ENCODE results near the gene ABCB9. TPM values are rescaled to one million over a fixed set of nuclear protein-coding genes. Genes with fewer than 3 reads are reported as not detected.
"Not testable (repeated sequence)": the region's sequence is repeated elsewhere in the genome, so short reads cannot be mapped to it uniquely, and the experiment has no call there.

ABCB9 gene
- polyA plus RNA-seq, 4 donors: 5.1 to 6.5 (median 5.7) TPM

DNA sequence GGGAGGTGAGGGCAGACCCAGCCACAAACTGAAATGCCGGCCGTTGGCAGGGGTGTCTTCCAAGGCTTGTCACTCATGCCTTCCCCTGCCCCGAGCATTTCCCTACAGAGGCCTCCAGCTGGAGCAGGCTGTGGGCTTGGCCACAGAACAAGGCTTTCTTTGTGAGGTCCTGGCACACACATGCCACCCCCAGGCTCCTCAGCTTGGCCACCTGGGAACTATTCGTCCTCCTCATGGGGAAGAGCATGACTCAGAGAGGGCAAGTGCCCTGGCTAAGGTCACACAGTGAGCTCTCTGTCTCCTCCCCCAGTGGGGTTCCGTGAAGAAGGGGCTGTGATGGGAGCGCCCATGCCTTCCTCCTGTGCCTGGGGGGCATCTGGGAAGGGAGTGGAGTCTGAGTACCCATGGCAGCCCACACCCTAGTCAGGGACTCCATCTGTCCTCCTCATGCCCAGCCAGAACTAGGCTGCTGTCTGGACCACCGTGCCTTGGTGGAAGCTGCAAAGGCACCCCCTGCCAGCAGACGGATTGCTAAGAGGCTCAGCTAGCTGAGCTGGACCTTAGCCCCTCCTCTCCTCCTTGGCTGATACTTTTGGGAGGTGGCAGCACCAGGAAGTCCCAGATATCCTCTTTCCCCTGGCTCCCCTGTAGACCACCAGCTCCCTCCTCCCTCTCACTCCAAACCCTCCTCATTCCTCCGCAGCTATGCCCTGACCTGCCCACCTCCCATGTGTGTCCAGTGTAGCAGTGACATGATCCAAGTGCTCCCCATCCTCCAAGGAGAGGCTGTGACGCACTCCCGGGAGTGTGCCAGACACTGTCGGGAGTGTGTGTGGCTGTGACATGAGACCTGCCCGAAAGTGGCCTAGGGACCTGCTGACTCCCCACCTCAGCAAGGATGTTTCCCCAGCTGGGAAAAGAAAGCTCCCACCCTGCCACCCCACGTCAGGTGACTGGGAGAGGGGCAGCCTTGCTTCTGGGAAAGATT is 21.4 kb downstream of the ABCB9 start:
- DNase-seq (ENCODE audit: low read depth in 4 of 4, low spot score in 3 of 4): no peak

DNA sequence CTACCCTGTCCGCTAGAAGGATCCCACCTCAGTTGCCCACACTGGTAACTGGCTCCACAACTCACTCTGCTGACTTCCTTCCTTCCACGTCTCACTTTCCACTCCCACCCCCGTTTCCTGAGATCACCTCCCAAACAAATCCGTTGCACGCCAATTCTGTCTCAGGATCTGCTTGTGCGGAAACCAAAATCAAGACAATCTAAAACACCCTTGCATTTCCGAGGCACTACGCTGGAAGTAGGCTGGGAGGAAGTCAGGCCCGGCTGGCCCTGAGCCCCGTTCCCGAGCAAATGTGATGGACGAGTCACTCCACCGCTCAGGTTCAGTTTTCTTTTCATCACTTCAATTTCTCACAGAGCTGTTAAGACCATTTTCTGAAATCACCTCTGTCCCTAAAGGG is 23.1 kb downstream of the ABCB9 start:
- DNase-seq (ENCODE audit: low read depth in 4 of 4, low spot score in 3 of 4): no peak

- DNase-seq (ENCODE audit: low read depth in 4 of 4, low spot score in 3 of 4): no peak
Measured at GRCh38 chr12:122942637-122943036, 23.6 kb downstream of the ABCB9 start.

DNA sequence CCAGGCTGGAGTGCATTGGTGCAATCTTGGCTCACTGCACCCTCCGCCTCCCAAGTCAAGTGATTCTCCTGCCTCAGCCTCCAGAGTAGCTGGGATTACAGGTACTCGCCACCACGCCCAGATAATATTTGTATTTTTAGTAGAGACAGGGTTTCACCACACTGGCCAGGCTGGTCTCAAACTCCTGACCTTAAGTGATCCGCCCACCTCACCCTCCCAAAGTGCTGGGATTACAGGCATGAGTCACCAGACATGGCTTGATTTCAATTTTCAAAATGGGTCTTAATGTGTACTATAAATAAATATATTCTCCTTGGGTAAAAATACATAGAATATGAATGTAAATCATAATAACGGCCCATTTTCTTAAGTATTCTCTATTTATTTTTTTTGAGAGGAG is 24.9 kb downstream of the ABCB9 start:
- not testable (repeated sequence) for DNase-seq (ENCODE audit: low read depth in 4 of 4, low spot score in 3 of 4)

DNA sequence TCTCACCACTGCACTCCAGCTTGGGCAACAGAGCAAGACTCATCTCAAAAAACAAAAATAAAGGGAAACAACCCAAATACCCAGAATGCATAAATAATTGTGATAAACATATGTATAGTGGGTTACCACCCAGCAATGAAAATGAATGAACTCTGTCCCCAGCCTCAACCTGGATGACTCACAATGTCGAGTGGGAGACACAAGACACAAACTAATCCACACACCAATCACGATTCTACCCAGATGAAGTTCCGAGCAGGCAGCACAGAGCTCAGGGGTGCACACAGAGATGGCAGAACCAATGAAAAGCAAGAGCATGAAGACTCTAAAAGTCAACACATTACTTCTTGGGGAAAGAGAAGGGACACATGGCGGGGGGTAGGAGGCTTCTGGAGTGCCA is 27.1 kb downstream of the ABCB9 start:
- DNase-seq (ENCODE audit: low read depth in 4 of 4, low spot score in 3 of 4): no peak

DNA sequence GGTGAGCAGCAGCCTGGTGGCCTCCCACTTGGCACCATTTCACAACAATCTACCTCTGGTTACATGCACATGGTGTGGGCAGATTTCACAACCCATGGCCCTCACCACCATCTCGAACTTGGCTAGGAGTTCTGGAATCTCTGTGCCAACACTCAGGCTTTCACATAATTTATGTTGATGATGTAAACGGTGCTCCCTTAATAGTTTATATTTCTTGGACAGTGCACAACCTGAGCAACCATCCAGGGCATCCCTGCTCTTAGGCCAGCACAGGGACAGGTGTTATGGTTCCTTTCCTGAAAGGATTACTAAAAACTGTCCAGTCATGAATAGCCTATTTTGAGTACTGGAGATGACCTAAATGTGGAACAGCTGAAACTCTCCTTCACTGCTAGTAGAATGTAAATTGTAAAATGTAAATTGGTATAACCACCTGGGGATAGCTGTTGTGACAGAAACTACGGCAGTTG is 28.6 kb downstream of the ABCB9 start:
- no peak for DNase-seq (ENCODE audit: low read depth in 4 of 4, low spot score in 3 of 4)

DNA sequence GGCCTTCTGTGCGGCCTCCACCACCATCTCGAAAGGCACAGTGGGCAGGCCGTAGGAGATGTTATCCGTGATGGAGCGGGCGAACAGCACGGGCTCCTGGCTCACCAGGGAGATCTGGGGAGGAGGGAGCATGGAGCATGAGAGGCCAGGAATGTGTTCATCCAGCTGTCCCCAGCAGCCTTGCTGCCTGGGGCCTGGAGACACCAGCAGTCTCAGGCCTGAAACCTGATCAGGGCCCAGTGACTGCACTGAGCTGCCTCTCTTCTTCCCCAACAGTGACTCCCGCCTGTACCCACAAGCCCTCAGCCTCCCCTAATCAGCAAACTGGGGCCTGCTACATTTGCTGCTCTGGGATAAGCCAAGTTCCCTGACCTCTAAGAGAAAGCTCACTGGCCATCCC is 30.9 kb downstream of the ABCB9 start:
- DNase-seq (ENCODE audit: low read depth in 4 of 4, low spot score in 3 of 4): no peak

DNA sequence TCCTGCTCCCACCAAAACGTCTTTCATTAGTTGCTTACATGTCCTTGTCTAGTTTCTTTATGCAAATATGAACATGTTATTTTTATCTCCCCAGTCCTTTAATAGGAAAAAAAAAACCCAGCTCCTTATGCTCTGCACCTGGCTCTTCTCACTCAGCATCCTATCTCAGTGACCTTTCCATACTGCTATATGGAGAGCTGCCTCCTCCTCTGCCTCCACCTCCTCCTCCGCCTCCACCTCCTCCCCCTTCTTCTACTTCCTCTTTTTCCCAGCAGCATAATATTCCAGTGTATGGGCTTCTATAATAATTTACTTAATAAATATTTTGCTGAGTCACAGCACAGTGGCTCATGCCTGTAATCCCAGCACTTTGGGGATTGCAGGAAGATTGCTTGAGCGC is 31.5 kb downstream of the ABCB9 start:
- DNase-seq (ENCODE audit: low read depth in 4 of 4, low spot score in 3 of 4): no peak

- no peak for DNase-seq (ENCODE audit: low read depth in 4 of 4, low spot score in 3 of 4)
Measured at GRCh38 chr12:122932207-122932606, 34.1 kb downstream of the ABCB9 start.

DNA sequence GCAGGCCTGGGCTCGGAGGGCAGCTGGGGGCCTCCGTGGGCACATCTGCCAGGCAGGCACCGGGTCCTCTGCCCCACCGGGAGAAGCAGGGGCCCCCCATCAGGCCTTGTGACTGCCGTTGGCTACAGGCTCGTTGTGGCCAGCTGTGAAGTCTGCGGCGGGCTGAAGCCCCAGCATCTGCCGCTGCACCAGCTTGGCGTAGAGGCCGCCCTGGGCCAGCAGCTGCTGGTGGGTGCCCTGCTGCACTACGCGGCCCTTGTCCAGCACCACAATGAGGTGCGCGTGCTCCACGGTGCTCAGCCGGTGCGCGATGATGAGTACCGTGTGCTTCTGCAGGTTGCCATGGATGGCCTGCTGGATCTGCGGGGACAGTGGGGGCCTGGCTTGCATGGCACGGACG is 36.5 kb downstream of the ABCB9 start:
- no peak for DNase-seq (ENCODE audit: low read depth in 4 of 4, low spot score in 3 of 4)

- no peak for DNase-seq (ENCODE audit: low read depth in 4 of 4, low spot score in 3 of 4)
Measured at GRCh38 chr12:122929148-122929538, 37.1 kb downstream of the ABCB9 start.

GRCh38 chr12:122928404-122929147 is 37.7 kb downstream of the ABCB9 start:
- no peak for DNase-seq (ENCODE audit: low read depth in 4 of 4, low spot score in 3 of 4)

DNA sequence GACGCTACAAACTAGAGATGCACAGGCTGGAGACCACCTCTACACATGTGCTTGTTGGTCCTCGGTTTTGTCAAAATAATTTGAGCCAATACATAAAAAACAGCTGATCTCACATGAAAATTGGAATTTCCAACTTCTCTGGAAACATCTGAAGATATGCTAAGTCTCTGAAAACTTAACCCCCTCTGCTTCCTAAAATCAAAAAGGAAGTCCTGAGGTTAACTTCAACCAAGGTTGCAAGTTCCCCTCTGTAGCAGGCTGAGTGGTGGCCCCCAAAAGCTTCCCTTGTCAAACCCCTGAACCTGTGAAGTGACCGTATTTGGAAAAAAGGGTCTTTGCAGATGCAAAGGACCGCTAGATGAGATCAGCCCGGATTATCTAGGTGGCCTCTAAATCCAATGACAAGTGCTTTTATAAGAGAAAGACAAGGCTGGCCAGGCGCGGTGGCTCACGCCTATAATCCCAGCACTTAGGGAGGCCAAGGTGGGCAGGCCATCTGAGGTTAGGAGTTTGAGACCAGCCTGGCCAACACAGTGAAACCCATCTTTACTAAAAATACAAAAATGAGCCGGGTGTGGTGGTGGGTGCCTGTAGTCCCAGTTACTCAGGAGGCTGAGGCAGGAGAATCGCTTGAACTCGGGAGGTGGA is 38.4 kb downstream of the ABCB9 start:
- DNase-seq (ENCODE audit: low read depth in 4 of 4, low spot score in 3 of 4): no peak

DNA sequence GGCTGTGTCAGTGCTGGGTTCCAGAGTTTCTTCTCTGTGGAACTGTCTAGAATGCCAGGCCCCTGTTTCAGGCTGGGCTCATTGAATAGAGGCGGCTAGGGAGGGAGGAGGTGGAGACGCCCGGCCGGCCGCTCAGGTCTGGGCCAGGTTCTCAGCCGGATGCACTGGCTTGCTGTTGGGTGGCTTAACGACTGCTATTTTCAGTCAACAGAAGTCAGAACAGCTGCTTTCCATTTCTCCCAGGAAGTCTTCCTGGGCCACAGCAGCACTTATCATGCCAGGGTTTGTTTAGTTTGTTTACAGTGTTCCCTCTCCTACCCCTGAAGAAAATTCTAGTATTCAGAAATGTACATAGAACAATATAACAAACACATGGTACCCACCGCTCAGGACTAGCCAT is 44.3 kb downstream of the ABCB9 start:
- no peak for DNase-seq (ENCODE audit: low read depth in 4 of 4, low spot score in 3 of 4)

- DNase-seq (ENCODE audit: low read depth in 4 of 4, low spot score in 3 of 4): no peak
Measured at GRCh38 chr12:122920687-122921086, 45.6 kb downstream of the ABCB9 start.

DNA sequence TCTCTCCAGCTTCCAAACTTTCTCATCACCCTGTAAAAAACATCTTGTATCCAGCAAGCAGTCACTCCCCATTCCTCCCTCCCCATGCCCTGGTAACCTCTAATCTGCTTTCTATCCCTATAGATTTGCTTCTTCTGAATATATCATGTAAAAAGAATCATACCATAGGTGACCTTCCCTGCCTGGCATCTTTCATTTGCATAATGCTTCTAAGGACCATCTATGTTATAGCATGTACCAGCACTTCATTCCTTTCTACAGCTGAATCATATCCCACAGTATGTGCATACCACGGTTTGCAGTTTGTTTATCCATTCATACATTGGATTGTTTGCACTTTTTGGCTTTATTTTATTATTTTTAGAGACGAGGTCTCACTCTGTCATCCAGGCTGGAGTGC is 47.4 kb downstream of the ABCB9 start:
- no peak for DNase-seq (ENCODE audit: low read depth in 4 of 4, low spot score in 3 of 4)

- DNase-seq (ENCODE audit: low read depth in 4 of 4, low spot score in 3 of 4): no peak
Measured at GRCh38 chr12:122917507-122918121, 48.6 kb downstream of the ABCB9 start.

DNA sequence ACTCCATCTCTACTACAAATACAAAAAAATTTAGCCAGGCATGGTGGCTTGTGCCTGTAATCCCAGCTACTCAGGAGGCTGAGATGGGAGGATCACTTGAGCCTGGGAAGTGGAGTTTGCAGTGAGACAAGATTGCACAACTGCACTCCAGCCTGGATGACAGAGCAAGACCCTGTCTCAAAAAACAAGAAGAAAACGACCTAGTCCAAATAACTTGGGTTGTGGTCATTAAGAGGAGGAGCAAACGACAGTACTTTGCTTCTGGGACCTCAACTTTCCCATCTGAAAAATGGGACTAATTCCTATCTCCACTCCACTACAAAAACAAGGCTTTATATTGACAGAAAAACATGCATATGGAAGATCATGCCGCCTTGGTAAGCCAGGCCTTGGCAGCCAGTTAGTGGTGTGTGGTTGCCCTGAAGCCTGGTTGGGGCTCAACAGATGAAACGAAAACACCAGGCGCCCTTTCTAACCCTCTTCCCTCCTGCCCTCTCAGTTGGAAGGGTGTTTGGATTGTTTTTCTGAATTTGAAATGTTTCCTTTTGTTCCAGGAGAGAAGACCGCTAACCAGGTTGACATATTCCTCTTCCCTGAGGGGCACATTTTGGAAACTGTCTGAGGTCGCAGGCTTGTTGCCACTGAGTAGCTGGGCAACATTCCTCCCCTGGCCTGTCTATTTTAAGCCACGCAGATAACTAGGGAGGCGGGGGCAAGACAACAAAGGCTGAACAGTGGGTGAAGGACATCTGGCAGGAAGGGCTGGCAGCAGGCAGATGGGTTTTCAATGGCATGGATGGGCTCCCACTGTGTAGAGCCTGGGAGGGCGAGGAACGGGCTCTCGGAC is 56.6 kb downstream of the ABCB9 start:
- no peak for DNase-seq (ENCODE audit: low read depth in 4 of 4, low spot score in 3 of 4)

GRCh38 chr12:122908915-122909314 is 57.3 kb downstream of the ABCB9 start:
- DNase-seq (ENCODE audit: low read depth in 4 of 4, low spot score in 3 of 4): no peak

GRCh38 chr12:122905258-122905657 is 61.0 kb downstream of the ABCB9 start:
- DNase-seq (ENCODE audit: low read depth in 4 of 4, low spot score in 3 of 4): not testable (repeated sequence)

Data from right renal pelvis (tissue), 4 donors.